Smooth muscle cell (in vitro differentiated cells): ENCODE data around the gene NKIRAS1. TPM values are rescaled to one million over a fixed set of nuclear protein-coding genes. Genes with fewer than 3 reads are reported as not detected.

Experiments
- DNase-seq: peaks from one replicate; lab custom pipeline; 2025; ENCODE audit not compliant: unreplicated experiment; lab: John Stamatoyannopoulos, UW
- H2AFZ ChIP-seq: fragments of 200-600 bp; sonication (generic); 2 replicates; pipeline ENCODE4 v1.6.0; 2016; ENCODE audit warnings: antibody characterized with exemption, low read depth, mild to moderate bottlenecking
- H3F3A ChIP-seq: fragments of 200-600 bp; sonication (generic); 2 replicates; pipeline ENCODE4 v1.6.0; 2017; ENCODE audit warnings: antibody characterized with exemption, low read depth
- H3K27ac ChIP-seq: fragments of 200-600 bp; sonication (generic); 2 replicates; pipeline ENCODE4 v1.5.1; 2016; ENCODE audit warnings: low read depth, mild to moderate bottlenecking
- H3K27me3 ChIP-seq: fragments of 200-600 bp; sonication (generic); 2 replicates; pipeline ENCODE4 v1.6.1; 2016; ENCODE audit warnings: low read depth, mild to moderate bottlenecking
- H3K36me3 ChIP-seq: fragments of 200-600 bp; sonication (generic); 2 replicates; pipeline ENCODE4 v1.5.1; 2016; ENCODE audit warnings: low read depth
- H3K4me1 ChIP-seq: fragments of 200-600 bp; sonication (generic); 2 replicates; pipeline ENCODE4 v1.5.1; 2016; ENCODE audit warnings: low read depth
- H3K4me2 ChIP-seq: fragments of 200-600 bp; sonication (generic); 2 replicates; pipeline ENCODE4 v1.6.0; 2016; ENCODE audit warnings: mild to moderate bottlenecking
- H3K4me3 ChIP-seq: fragments of 200-600 bp; sonication (generic); 2 replicates; pipeline ENCODE4 v1.5.1; 2016; ENCODE audit warnings: mild to moderate bottlenecking
- H3K79me2 ChIP-seq: fragments of 200-600 bp; sonication (generic); 2 replicates; pipeline ENCODE4 v1.6.0; 2016; ENCODE audit warnings: low read depth, mild to moderate bottlenecking
- H3K9ac ChIP-seq: fragments of 200-600 bp; sonication (generic); 2 replicates; pipeline ENCODE4 v1.6.0; 2016; ENCODE audit warnings: low read depth
- H3K9me3 ChIP-seq: fragments of 200-600 bp; sonication (generic); replicated peaks from 2 replicates; pipeline ENCODE4 v1.5.1; 2016; ENCODE audit warnings: low read depth
- H4K20me1 ChIP-seq: fragments of 200-600 bp; sonication (generic); 2 replicates; pipeline ENCODE4 v1.6.0; 2016; ENCODE audit warnings: low read depth
- whole genome bisulfite sequencing: methylation state at CpG from one replicate; pipeline ENCODE4 v1.1.7; 2016; ENCODE audit warnings: low lambda C conversion rate; 5-methylcytosine and 5-hydroxymethylcytosine counted together
- polyA plus RNA-seq: library from polyadenylated mRNA; unstranded; fragments of >200 nt; fragmentation: Nextera tagmentation; extraction: Ambion mirVana; gene quantifications from 2 replicates; pipeline ENCODE4 v1.2.1, GENCODE V29; 2016
- total RNA-seq: library from RNA; depleted of rRNA; stranded (reverse); fragments of >200 nt; gene quantifications from 2 replicates; pipeline ENCODE4 v1.2.3, GENCODE V29; 2014
- TF ChIP-seq, protein P1 (sequence below): fragments of 200-600 bp; sonication (generic); IDR thresholded peaks from 2 replicates; pipeline ENCODE4 v1.5.1; 2017; ENCODE audit warnings: borderline replicate concordance, mild to moderate bottlenecking, antibody characterized with exemption; ENCODE audit not compliant: insufficient read depth, poor library complexity, severe bottlenecking

NKIRAS1 gene
- total and polyA plus RNA-seq, 2 experiments from 2014 or later, result 15.3 to 17.1 TPM

DNA sequence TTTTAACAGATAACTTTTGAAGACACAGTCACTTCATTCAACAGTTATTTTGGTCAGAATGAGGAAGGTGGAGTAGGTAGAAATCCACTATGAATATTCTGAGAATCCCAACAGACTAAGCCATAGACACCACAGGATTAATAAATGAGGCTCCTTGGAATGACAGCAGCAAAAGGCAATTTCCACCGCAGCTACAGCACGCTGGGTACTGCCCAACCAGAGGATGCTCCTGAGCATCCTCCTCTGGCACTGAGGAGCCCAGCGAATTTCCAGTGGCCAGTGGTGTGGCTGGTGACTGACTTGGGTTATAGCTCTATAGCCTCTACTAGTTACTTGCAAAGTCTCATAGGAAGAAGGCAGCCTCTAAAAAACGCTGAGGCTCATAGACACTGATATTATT lies 24.6 kb upstream of the NKIRAS1 start:
- TF ChIP-seq, protein P1, sequence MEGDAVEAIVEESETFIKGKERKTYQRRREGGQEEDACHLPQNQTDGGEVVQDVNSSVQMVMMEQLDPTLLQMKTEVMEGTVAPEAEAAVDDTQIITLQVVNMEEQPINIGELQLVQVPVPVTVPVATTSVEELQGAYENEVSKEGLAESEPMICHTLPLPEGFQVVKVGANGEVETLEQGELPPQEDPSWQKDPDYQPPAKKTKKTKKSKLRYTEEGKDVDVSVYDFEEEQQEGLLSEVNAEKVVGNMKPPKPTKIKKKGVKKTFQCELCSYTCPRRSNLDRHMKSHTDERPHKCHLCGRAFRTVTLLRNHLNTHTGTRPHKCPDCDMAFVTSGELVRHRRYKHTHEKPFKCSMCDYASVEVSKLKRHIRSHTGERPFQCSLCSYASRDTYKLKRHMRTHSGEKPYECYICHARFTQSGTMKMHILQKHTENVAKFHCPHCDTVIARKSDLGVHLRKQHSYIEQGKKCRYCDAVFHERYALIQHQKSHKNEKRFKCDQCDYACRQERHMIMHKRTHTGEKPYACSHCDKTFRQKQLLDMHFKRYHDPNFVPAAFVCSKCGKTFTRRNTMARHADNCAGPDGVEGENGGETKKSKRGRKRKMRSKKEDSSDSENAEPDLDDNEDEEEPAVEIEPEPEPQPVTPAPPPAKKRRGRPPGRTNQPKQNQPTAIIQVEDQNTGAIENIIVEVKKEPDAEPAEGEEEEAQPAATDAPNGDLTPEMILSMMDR, result no peak
- Histone ChIP-seq H3K27ac (no peak overlapping the region), H3F3A (peaks cover 5% of the 10 kb centered on the region), H3K36me3 (no peaks in the 10 kb centered on the region), H2AFZ (no peak overlapping the region), H3K9me3 (no peaks in the 10 kb centered on the region), H3K79me2 (no peaks in the 10 kb centered on the region), H3K4me1 (peaks cover 1% of the 10 kb centered on the region), H4K20me1 (peaks cover 4% of the 10 kb centered on the region), H3K27me3 (no peaks in the 10 kb centered on the region), H3K4me3 (no peak overlapping the region), H3K4me2 (no peak overlapping the region), H3K9ac (no peak overlapping the region)
- WGBS, result 92% methylated on average over 4 of the region's 4 CpGs
- DNase-seq, result no peak

GRCh38 chr3:23940775-23941174 lies 24.0 kb upstream of the NKIRAS1 start:
- no peak overlapping the region for H3K4me3 ChIP-seq
- no peaks in the 10 kb centered on the region for H3K27me3 ChIP-seq
- no peaks in the 10 kb centered on the region for H4K20me1 ChIP-seq
- no peak overlapping the region for H3K27ac ChIP-seq
- H3F3A ChIP-seq, result peaks cover 3% of the 10 kb centered on the region
- no peaks in the 10 kb centered on the region for H3K36me3 ChIP-seq
- WGBS, result 62% methylated on average over 5 of the region's 5 CpGs
- no peaks in the 10 kb centered on the region for H3K79me2 ChIP-seq
- no peaks in the 10 kb centered on the region for H3K9me3 ChIP-seq
- H3K4me2 ChIP-seq, result no peak overlapping the region
- H3K9ac ChIP-seq, result no peak overlapping the region
- no peak for DNase-seq
- TF ChIP-seq, protein P1, result no peak
- H2AFZ ChIP-seq, result no peak overlapping the region
- no peaks in the 10 kb centered on the region for H3K4me1 ChIP-seq

- no peak overlapping the region for H3K9ac ChIP-seq
- H3K4me2 ChIP-seq, result no peak overlapping the region
- no peak overlapping the region for H3K27ac ChIP-seq
- H3K4me1 ChIP-seq, result no peaks in the 10 kb centered on the region
- no peaks in the 10 kb centered on the region for H3K27me3 ChIP-seq
- H3K79me2 ChIP-seq, result no peaks in the 10 kb centered on the region
- no peaks in the 10 kb centered on the region for H3K36me3 ChIP-seq
- no peak overlapping the region for H2AFZ ChIP-seq
- H3K4me3 ChIP-seq, result no peak overlapping the region
- TF ChIP-seq, protein P1, result no peak
- H4K20me1 ChIP-seq, result no peaks in the 10 kb centered on the region
- DNase-seq, result no peak
- H3F3A ChIP-seq, result no peaks in the 10 kb centered on the region
- H3K9me3 ChIP-seq, result no peaks in the 10 kb centered on the region
These were observed 21.9 kb upstream of the NKIRAS1 start for GRCh38 chr3:23938688-23939087.

- 96% methylated on average over 1 of the region's 1 CpG for WGBS
- no peaks in the 10 kb centered on the region for H4K20me1 ChIP-seq
- TF ChIP-seq, protein P1, result no peak
- no peaks in the 10 kb centered on the region for H3K4me1 ChIP-seq
- DNase-seq, result no peak
- no peak overlapping the region for H3K27ac ChIP-seq
- H3K4me3 ChIP-seq, result no peak overlapping the region
- H3K79me2 ChIP-seq, result no peaks in the 10 kb centered on the region
- H3K9me3 ChIP-seq, result no peaks in the 10 kb centered on the region
- no peak overlapping the region for H3K4me2 ChIP-seq
- H2AFZ ChIP-seq, result no peak overlapping the region
- H3F3A ChIP-seq, result no peaks in the 10 kb centered on the region
- H3K9ac ChIP-seq, result no peak overlapping the region
- H3K36me3 ChIP-seq, result no peaks in the 10 kb centered on the region
- no peaks in the 10 kb centered on the region for H3K27me3 ChIP-seq
These were observed 20.5 kb upstream of the NKIRAS1 start for GRCh38 chr3:23937296-23937695.
